ENCODE measurements around the gene SCN1A. TPM values are rescaled to one million over a fixed set of nuclear protein-coding genes. Genes with fewer than 3 reads are reported as not detected.

The SCN1A gene
- total RNA-seq, 1 donor, result 0.72 TPM

GRCh38 chr2:166156985-166157490, 29.2 kb upstream of the SCN1A start:
- Histone ChIP-seq H3K4me3 (ENCODE audit: insufficient read depth, low read length) (no peak overlapping the region), H3K27me3 (ENCODE audit: insufficient read depth, low read length) (no peaks in the 10 kb centered on the region), H2AFZ (ENCODE audit: low read length) (no peak overlapping the region), H3K79me2 (ENCODE audit: insufficient read depth, low read length) (no peaks in the 10 kb centered on the region), H3K9me3 (ENCODE audit: low read depth, low read length) (no peaks in the 10 kb centered on the region), H4K20me1 (ENCODE audit: insufficient read depth, low read length) (no peaks in the 10 kb centered on the region), H3K27ac (ENCODE audit: low read depth, low read length) (no peak overlapping the region), H3K4me2 (ENCODE audit: insufficient read depth, low read length) (no peak overlapping the region), H3K36me3 (ENCODE audit: insufficient read depth, low read length) (no peaks in the 10 kb centered on the region), H3K4me1 (ENCODE audit: insufficient read depth, low read length) (no peaks in the 10 kb centered on the region)
- TF ChIP-seq, protein P1, sequence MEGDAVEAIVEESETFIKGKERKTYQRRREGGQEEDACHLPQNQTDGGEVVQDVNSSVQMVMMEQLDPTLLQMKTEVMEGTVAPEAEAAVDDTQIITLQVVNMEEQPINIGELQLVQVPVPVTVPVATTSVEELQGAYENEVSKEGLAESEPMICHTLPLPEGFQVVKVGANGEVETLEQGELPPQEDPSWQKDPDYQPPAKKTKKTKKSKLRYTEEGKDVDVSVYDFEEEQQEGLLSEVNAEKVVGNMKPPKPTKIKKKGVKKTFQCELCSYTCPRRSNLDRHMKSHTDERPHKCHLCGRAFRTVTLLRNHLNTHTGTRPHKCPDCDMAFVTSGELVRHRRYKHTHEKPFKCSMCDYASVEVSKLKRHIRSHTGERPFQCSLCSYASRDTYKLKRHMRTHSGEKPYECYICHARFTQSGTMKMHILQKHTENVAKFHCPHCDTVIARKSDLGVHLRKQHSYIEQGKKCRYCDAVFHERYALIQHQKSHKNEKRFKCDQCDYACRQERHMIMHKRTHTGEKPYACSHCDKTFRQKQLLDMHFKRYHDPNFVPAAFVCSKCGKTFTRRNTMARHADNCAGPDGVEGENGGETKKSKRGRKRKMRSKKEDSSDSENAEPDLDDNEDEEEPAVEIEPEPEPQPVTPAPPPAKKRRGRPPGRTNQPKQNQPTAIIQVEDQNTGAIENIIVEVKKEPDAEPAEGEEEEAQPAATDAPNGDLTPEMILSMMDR (IDR thresholded peaks at IDR 0.05; ENCODE audit: extremely low read depth, low read depth, low read length), result no peak
- DNase-seq (ENCODE audit: insufficient read length, low spot score, missing footprints), result no peak

- Histone ChIP-seq H3K79me2 (ENCODE audit: insufficient read depth, low read length) (no peaks in the 10 kb centered on the region), H3K4me1 (ENCODE audit: insufficient read depth, low read length) (no peaks in the 10 kb centered on the region), H4K20me1 (ENCODE audit: insufficient read depth, low read length) (no peaks in the 10 kb centered on the region), H3K9me3 (ENCODE audit: low read depth, low read length) (no peaks in the 10 kb centered on the region), H3K4me2 (ENCODE audit: insufficient read depth, low read length) (no peak overlapping the region), H3K4me3 (ENCODE audit: insufficient read depth, low read length) (no peak overlapping the region), H2AFZ (ENCODE audit: low read length) (no peak overlapping the region), H3K27me3 (ENCODE audit: insufficient read depth, low read length) (no peaks in the 10 kb centered on the region), H3K27ac (ENCODE audit: low read depth, low read length) (no peak overlapping the region), H3K36me3 (ENCODE audit: insufficient read depth, low read length) (no peaks in the 10 kb centered on the region)
- TF ChIP-seq, protein P1 (IDR thresholded peaks at IDR 0.05; ENCODE audit: extremely low read depth, low read depth, low read length), result no peak
- DNase-seq (ENCODE audit: insufficient read length, low spot score, missing footprints), result no peak
These were observed 27.8 kb upstream of the SCN1A start for GRCh38 chr2:166155589-166155988.

DNA sequence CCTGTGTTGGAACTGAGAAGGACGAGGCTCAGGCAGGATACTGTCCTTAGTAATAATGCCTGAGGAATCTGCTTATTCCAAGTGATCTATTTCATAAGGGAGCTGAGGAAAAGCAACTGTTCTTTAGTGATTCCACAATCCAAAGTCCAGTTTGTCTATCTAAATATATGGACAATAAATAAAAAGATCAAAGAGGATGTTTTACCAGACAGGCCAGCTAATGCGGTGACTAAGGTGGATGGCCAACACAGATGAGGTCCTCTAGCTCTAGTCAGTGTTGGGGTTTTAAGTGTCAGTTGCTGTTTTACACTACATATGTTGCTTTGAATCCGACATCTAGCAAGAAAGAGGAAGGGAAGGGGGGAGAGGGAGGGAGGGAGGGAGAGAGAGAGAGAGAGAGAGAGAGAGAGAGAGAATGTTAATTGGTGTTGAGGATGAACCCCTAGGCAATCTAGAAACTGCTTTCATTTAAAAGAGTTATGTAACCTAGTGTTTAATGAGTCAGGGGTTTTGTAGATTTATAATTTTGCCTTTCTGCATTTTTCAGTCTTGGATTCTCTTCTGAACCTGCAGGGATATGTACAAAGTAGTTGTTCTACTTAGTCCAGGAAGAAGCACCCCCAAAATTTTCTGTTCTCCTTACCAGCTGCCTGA, 27.0 kb upstream of the SCN1A start:
- H4K20me1 ChIP-seq (ENCODE audit: insufficient read depth, low read length), result no peaks in the 10 kb centered on the region
- DNase-seq (ENCODE audit: insufficient read length, low spot score, missing footprints), result no peak
- H3K9me3 ChIP-seq (ENCODE audit: low read depth, low read length), result no peaks in the 10 kb centered on the region
- no peaks in the 10 kb centered on the region for H3K79me2 ChIP-seq (ENCODE audit: insufficient read depth, low read length)
- TF ChIP-seq, protein P1 (IDR thresholded peaks at IDR 0.05; ENCODE audit: extremely low read depth, low read depth, low read length), result no peak
- H2AFZ ChIP-seq (ENCODE audit: low read length), result no peak overlapping the region
- H3K36me3 ChIP-seq (ENCODE audit: insufficient read depth, low read length), result no peaks in the 10 kb centered on the region
- no peak overlapping the region for H3K4me3 ChIP-seq (ENCODE audit: insufficient read depth, low read length)
- H3K27me3 ChIP-seq (ENCODE audit: insufficient read depth, low read length), result no peaks in the 10 kb centered on the region
- H3K4me2 ChIP-seq (ENCODE audit: insufficient read depth, low read length), result no peak overlapping the region
- no peaks in the 10 kb centered on the region for H3K4me1 ChIP-seq (ENCODE audit: insufficient read depth, low read length)
- no peak overlapping the region for H3K27ac ChIP-seq (ENCODE audit: low read depth, low read length)

DNA sequence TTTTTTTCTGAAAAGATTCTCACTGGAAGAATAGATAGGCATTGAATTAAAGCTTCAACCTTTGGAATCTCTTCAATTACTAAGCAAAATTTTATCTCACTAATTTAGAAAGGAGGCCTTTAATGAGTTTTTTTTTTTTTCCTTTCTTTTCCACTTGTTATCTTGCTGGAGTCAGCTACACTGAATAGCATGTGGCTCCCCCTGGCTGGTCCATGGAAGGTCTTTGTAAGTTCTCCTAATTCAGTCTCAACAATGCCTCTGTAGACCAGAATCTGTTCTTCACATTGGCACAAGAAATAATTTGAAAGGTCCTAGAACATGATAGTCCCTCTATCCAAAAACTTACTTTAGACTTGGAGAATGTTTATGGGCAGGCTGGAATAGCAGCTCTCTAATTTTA, 24.2 kb upstream of the SCN1A start:
- no peaks in the 10 kb centered on the region for H3K9me3 ChIP-seq (ENCODE audit: low read depth, low read length)
- no peaks in the 10 kb centered on the region for H3K36me3 ChIP-seq (ENCODE audit: insufficient read depth, low read length)
- no peaks in the 10 kb centered on the region for H3K79me2 ChIP-seq (ENCODE audit: insufficient read depth, low read length)
- H3K27ac ChIP-seq (ENCODE audit: low read depth, low read length), result no peak overlapping the region
- DNase-seq (ENCODE audit: insufficient read length, low spot score, missing footprints), result no peak
- H4K20me1 ChIP-seq (ENCODE audit: insufficient read depth, low read length), result no peaks in the 10 kb centered on the region
- TF ChIP-seq, protein P1 (IDR thresholded peaks at IDR 0.05; ENCODE audit: extremely low read depth, low read depth, low read length), result no peak
- H3K4me1 ChIP-seq (ENCODE audit: insufficient read depth, low read length), result no peaks in the 10 kb centered on the region
- no peak overlapping the region for H2AFZ ChIP-seq (ENCODE audit: low read length)
- H3K4me2 ChIP-seq (ENCODE audit: insufficient read depth, low read length), result no peak overlapping the region
- H3K4me3 ChIP-seq (ENCODE audit: insufficient read depth, low read length), result no peak overlapping the region
- H3K27me3 ChIP-seq (ENCODE audit: insufficient read depth, low read length), result no peaks in the 10 kb centered on the region
